ENCODE data around the gene DNAI2. TPM values are rescaled to one million over a fixed set of nuclear protein-coding genes. Genes with fewer than 3 reads are reported as not detected.

DNAI2 gene
- total RNA-seq, 1 experiment from 2014 or later = not detected

DNA sequence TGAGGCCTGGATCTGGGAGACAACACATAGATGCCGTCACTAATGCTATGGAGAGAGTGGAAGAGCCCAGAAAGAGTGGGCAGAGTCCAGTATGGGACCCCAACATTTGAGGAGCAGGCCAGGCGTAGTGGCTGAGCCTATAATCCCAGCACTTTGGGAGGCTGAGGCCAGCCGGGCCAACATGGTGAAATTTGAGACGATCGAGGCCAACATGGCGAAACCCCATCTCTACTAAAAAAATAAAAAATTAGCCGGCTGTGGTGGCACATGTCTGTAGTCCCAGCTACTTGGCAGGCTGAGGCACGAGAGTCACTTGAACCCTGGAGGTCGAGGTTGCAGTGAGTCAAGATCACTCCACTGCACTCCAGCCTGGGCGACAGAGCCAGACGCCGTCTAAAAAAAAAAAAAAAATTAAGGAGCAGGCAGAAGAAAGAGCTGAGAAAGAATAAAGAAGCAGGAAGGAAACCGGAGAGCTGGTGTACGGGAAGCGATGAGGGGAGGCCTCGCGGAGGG lies 6.0 kb upstream of the DNAI2 start:
- Histone ChIP-seq H3K4me3 (replicated peaks in 1 of 2; ENCODE audit: low read depth in 1 of 2, low read length in 2 of 2) (no peak overlapping the region), H3K4me1 (ENCODE audit: control insufficient read depth in 1 of 2, insufficient read depth in 2 of 2, low read length in 2 of 2) (no peaks in the 10 kb centered on the region), H2AFZ (ENCODE audit: low read depth, low read length, poor library complexity, severe bottlenecking) (no peak overlapping the region), H3K27me3 (ENCODE audit: insufficient read depth, low read length) (no peaks in the 10 kb centered on the region), H4K20me1 (ENCODE audit: insufficient read depth) (no peaks in the 10 kb centered on the region), H3K79me2 (ENCODE audit: insufficient read depth, low read length) (no peaks in the 10 kb centered on the region), H3K27ac (ENCODE audit: low read depth, low read length) (no peak overlapping the region), H3K9ac (ENCODE audit: low read length) (no peak overlapping the region), H3K36me3 (ENCODE audit: control insufficient read depth in 1 of 2, insufficient read depth in 2 of 2, low read length in 2 of 2) (no peaks in the 10 kb centered on the region), H3K4me2 (ENCODE audit: low read length) (no peak overlapping the region), H3K9me2 (ENCODE audit: insufficient read depth) (no peaks in the 10 kb centered on the region), H3K9me3 (ENCODE audit: control insufficient read depth in 1 of 2, insufficient read depth in 1 of 2, low read depth in 1 of 2, low read length in 2 of 2) (no peaks in the 10 kb centered on the region)
- BruUV-seq (replicated peaks) = no TSS peak
- no peak for DNase-seq (ENCODE audit: low read depth, low spot score)
- intact Hi-C loops (cut with micrococcal nuclease) = no loop called here
- no peak for ATAC-seq
- CTCF ChIA-PET = no interaction called here
- TF ChIP-seq POLR2AphosphoS5 (IDR thresholded peaks at IDR 0.05; ENCODE audit: low read depth, low read length) = no peak
- no peak for TF ChIP-seq CBX3 (IDR thresholded peaks at IDR 0.05; ENCODE audit: low read depth)
- TF ChIP-seq, protein P1, sequence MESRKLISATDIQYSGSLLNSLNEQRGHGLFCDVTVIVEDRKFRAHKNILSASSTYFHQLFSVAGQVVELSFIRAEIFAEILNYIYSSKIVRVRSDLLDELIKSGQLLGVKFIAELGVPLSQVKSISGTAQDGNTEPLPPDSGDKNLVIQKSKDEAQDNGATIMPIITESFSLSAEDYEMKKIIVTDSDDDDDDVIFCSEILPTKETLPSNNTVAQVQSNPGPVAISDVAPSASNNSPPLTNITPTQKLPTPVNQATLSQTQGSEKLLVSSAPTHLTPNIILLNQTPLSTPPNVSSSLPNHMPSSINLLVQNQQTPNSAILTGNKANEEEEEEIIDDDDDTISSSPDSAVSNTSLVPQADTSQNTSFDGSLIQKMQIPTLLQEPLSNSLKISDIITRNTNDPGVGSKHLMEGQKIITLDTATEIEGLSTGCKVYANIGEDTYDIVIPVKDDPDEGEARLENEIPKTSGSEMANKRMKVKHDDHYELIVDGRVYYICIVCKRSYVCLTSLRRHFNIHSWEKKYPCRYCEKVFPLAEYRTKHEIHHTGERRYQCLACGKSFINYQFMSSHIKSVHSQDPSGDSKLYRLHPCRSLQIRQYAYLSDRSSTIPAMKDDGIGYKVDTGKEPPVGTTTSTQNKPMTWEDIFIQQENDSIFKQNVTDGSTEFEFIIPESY (IDR thresholded peaks at IDR 0.05; ENCODE audit: extremely low read depth, insufficient replicate concordance, low read length) = no peak
- TF ChIP-seq ZNF274 (IDR thresholded peaks at IDR 0.05; ENCODE audit: low read depth, low read length) = no peak
- TF ChIP-seq, protein P2, sequence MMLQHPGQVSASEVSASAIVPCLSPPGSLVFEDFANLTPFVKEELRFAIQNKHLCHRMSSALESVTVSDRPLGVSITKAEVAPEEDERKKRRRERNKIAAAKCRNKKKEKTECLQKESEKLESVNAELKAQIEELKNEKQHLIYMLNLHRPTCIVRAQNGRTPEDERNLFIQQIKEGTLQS (IDR thresholded peaks at IDR 0.05) = no peak
- no peak for TF ChIP-seq POLR2A (IDR thresholded peaks at IDR 0.05; ENCODE audit: borderline replicate concordance, extremely low read depth, insufficient read depth, insufficient read length)
- TF ChIP-seq YY1 (IDR thresholded peaks at IDR 0.05; ENCODE audit: extremely low read depth, insufficient replicate concordance, low read depth, low read length) = no peak
- TF ChIP-seq, protein P3, sequence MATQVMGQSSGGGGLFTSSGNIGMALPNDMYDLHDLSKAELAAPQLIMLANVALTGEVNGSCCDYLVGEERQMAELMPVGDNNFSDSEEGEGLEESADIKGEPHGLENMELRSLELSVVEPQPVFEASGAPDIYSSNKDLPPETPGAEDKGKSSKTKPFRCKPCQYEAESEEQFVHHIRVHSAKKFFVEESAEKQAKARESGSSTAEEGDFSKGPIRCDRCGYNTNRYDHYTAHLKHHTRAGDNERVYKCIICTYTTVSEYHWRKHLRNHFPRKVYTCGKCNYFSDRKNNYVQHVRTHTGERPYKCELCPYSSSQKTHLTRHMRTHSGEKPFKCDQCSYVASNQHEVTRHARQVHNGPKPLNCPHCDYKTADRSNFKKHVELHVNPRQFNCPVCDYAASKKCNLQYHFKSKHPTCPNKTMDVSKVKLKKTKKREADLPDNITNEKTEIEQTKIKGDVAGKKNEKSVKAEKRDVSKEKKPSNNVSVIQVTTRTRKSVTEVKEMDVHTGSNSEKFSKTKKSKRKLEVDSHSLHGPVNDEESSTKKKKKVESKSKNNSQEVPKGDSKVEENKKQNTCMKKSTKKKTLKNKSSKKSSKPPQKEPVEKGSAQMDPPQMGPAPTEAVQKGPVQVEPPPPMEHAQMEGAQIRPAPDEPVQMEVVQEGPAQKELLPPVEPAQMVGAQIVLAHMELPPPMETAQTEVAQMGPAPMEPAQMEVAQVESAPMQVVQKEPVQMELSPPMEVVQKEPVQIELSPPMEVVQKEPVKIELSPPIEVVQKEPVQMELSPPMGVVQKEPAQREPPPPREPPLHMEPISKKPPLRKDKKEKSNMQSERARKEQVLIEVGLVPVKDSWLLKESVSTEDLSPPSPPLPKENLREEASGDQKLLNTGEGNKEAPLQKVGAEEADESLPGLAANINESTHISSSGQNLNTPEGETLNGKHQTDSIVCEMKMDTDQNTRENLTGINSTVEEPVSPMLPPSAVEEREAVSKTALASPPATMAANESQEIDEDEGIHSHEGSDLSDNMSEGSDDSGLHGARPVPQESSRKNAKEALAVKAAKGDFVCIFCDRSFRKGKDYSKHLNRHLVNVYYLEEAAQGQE (IDR thresholded peaks at IDR 0.05; ENCODE audit: low read depth) = no peak
- no peak for TF ChIP-seq ZFX (IDR thresholded peaks at IDR 0.05)
- TF ChIP-seq SIN3A (IDR thresholded peaks at IDR 0.05; ENCODE audit: low read depth) = no peak
- TF ChIP-seq RAD21 (IDR thresholded peaks at IDR 0.05; ENCODE audit: low read depth) = no peak
- TF ChIP-seq, protein P4, sequence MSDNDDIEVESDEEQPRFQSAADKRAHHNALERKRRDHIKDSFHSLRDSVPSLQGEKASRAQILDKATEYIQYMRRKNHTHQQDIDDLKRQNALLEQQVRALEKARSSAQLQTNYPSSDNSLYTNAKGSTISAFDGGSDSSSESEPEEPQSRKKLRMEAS (IDR thresholded peaks at IDR 0.05) = no peak
- no peak for TF ChIP-seq ELF1 (IDR thresholded peaks at IDR 0.05; ENCODE audit: borderline replicate concordance, low read depth)
- TF ChIP-seq JUND (IDR thresholded peaks at IDR 0.05) = no peak
- TF ChIP-seq CEBPB (IDR thresholded peaks at IDR 0.05; ENCODE audit: low read depth) = no peak
- TF ChIP-seq FOSL1 (IDR thresholded peaks at IDR 0.05; ENCODE audit: low read depth) = no peak
- no peak for TF ChIP-seq TCF7L2 (IDR thresholded peaks at IDR 0.05; ENCODE audit: borderline replicate concordance, extremely low read depth, insufficient read depth, insufficient read length)
- TF ChIP-seq EZH2 (IDR thresholded peaks at IDR 0.05) = no peak
- TF ChIP-seq SRF (IDR thresholded peaks at IDR 0.05; ENCODE audit: low read depth) = no peak
- POLR2A ChIA-PET = no interaction called here
- RAD21 ChIA-PET (ENCODE audit: low non-redundant PET in 1 of 2, low total read pairs in 2 of 2, uncharacterized antibody in 2 of 2, unreplicated experiment in 2 of 2) = no interaction called here

Measured in HCT116 (cell line).